Measurements from ENCODE around the gene LRRC7.

DNA sequence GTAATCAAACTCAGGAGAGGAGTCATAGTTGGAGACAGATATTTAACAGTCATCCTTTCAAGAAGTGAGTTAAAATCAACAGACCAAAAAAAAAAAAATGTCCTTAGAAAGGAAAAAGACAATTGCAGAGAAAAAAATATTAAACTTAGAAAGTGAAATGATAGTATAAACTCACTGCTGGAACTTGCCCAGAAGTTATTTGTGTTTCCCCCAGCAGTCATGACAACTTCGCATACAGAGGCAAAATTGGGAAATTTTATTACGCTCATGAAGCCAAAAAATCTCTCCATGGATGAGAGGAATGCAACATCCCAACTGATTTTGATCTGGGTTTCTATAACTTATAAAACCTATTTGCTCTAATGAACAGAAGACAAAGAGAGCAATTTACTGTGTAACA, 198.2 kb downstream of the LRRC7 start:
- TF ChIP-seq POLR2AphosphoS5 (IDR thresholded peaks at IDR 0.05; ENCODE audit: low read depth, low read length) = no peak
- TF ChIP-seq CTCF (IDR thresholded peaks at IDR 0.05) = no peak
- no peak for TF ChIP-seq FOXM1 (IDR thresholded peaks at IDR 0.05; ENCODE audit: low read depth)

All from SK-N-SH (cell line).